ENCODE results near the gene C1RL. TPM values are rescaled to one million over a fixed set of nuclear protein-coding genes. Genes with fewer than 3 reads are reported as not detected.
"Not testable (repeated sequence)": the region's sequence is repeated elsewhere in the genome, so short reads cannot be mapped to it uniquely, and the experiment has no call there.

Gene C1RL
- total and polyA plus RNA-seq, 9 donors = 48.4 to 160 (median 98.9) TPM

GRCh38 chr12:7108003-7108795 is 815 bp downstream of the C1RL start:
- Histone ChIP-seq H3K27me3 (no peaks in the 10 kb centered on the region), H3K4me1 (ENCODE audit: insufficient read depth) (peaks cover 5% of the 10 kb centered on the region), H3K36me3 (no peaks in the 10 kb centered on the region), H3K4me3 (peak overlapping the region; percentile 70), H3K27ac (peak overlapping the region; percentile 98 to 99), H3K9me3 (no peaks in the 10 kb centered on the region)
- 3 to 9% (median 5%) methylated on average over 29 to 30 of the region's 30 CpGs for WGBS, 3 donors
- intact Hi-C loops (cut with DNase I) = loop anchor here in 3 of 4 donors (2.0 to 5.0 kb wide), 2 partner anchors 15 to 46 kb away; partner anchors contain the start of genes C1S (in 2 of the 3) and C1R (in 1 of the 3)
- peak; percentile 81 to 86 (median 81) for DNase-seq
- TF ChIP-seq CTCF (IDR thresholded peaks at IDR 0.05) (no peak), POLR2A (IDR thresholded peaks at IDR 0.05) (peak; percentile 58)

GRCh38 chr12:7107636-7108002 is 1.4 kb downstream of the C1RL start:
- WGBS, 3 donors = 34 to 36% (median 35%) methylated on average over 3 of the region's 3 CpGs

GRCh38 chr12:7107181-7107580 is 1.8 kb downstream of the C1RL start:
- not testable (repeated sequence) for H3K9me3 ChIP-seq; H3K4me1 ChIP-seq (ENCODE audit: insufficient read depth); DNase-seq; H3K36me3 ChIP-seq; H3K27me3 ChIP-seq
- Histone ChIP-seq H3K4me3 (peak overlapping the region; percentile 70), H3K27ac (peak overlapping the region in 1 of 2 donors; percentile 99)
- WGBS, 3 donors = 96 to 98% (median 97%) methylated on average over 5 of the region's 5 CpGs
- intact Hi-C loops (cut with DNase I) = loop anchor here in 2 of 4 donors (5.0 kb wide), 1 partner anchor 45 kb away; the partner anchor contains the start of gene C1S (in 2 of the 2)

More at GRCh38 chr12:7107636-7108002, 1.4 kb downstream of the C1RL start:
- DNase-seq = no peak
- H3K4me3 ChIP-seq = peak overlapping the region; percentile 70
- H3K4me1 ChIP-seq (ENCODE audit: insufficient read depth) = peaks cover 6% of the 10 kb centered on the region
- intact Hi-C loops (cut with DNase I) = loop anchor here in 3 of 4 donors (2.0 to 5.0 kb wide), 2 partner anchors 15 to 45 kb away; partner anchors contain the start of genes C1S (in 2 of the 3) and C1R (in 1 of the 3)
- H3K27me3 ChIP-seq = no peaks in the 10 kb centered on the region
- no peaks in the 10 kb centered on the region for H3K36me3 ChIP-seq
- TF ChIP-seq EP300 (IDR thresholded peaks at IDR 0.05) (no peak), CTCF (IDR thresholded peaks at IDR 0.05) (no peak), POLR2A (IDR thresholded peaks at IDR 0.05) (no peak)
- no peaks in the 10 kb centered on the region for H3K9me3 ChIP-seq
- peak overlapping the region; percentile 98 to 99 for H3K27ac ChIP-seq

GRCh38 chr12:7106082-7106481 is 2.9 kb downstream of the C1RL start:
- H3K4me1 ChIP-seq (ENCODE audit: insufficient read depth) = peaks cover 18% of the 10 kb centered on the region
- WGBS, 3 donors = 83 to 89% (median 83%) methylated on average over 1 of the region's 1 CpG

More at GRCh38 chr12:7106082-7106481, 2.9 kb downstream of the C1RL start:
- intact Hi-C loops (cut with DNase I) = loop anchor here in 2 of 4 donors (5.0 kb wide), 1 partner anchor 44 kb away; the partner anchor contains the start of gene C1S (in 2 of the 2)
- no peak for DNase-seq
- H3K36me3 ChIP-seq = no peaks in the 10 kb centered on the region
- H3K4me3 ChIP-seq = no peak overlapping the region
- H3K27ac ChIP-seq = peak overlapping the region in 1 of 2 donors; percentile 99
- no peaks in the 10 kb centered on the region for H3K9me3 ChIP-seq
- TF ChIP-seq CTCF (IDR thresholded peaks at IDR 0.05) = no peak
- no peak for TF ChIP-seq EP300 (IDR thresholded peaks at IDR 0.05)
- no peaks in the 10 kb centered on the region for H3K27me3 ChIP-seq

Data from ovary (tissue), 9 donors.